Brain pericyte (primary cell): Measurements from ENCODE around the gene ZNF319.
"Not testable (repeated sequence)": the region's sequence is repeated elsewhere in the genome, so short reads cannot be mapped to it uniquely, and the experiment has no call there.

ENCODE experiments used
- DNase-seq: peaks from one replicate; pipeline ENCODE4 v3.0.0-alpha.2; 2012; ENCODE audit warnings: low read depth, low spot score

The ZNF319 gene

DNA sequence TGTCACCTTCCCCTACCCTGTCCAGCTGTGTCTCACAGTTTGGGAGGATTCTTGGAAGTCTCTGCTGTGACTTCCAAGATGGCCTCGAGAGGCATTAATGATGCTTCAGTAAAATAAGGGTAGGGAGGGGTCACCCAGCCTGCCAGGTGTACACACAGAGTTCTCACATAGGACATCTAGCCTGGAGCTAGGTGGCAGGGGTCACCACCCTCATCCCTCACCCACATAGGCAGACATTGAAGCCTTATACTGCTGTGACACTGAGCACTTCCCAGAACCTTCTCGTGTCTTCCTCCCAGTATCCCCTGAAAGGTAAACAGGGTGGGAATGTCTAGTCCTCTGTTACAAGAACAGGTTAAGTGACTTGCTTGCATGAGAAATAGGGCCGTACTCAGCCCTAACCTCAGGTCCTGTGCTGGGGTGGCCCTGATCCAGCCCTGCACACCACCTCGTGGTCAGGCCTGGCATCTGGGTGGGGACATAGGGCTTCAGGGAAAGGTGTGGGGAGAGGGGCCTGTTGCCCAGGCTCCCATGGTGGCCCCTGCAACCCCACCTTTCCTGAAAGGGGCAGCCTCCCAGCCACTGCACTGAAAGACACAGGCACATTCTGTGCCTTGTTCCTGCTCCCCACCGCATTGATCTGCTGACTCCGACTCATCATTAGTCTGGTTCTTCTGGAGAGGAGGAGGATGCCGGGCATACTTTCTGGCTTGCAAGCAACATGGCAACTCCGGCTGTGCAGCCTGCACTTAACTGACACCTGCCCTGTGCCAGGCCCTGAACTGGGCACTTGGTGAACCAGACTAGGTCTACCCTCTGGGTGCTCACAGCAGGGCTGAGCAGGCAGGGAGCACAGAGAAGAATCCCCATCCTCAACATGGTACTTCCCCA lies 21.4 kb upstream of the ZNF319 start:
- no peak for DNase-seq

DNA sequence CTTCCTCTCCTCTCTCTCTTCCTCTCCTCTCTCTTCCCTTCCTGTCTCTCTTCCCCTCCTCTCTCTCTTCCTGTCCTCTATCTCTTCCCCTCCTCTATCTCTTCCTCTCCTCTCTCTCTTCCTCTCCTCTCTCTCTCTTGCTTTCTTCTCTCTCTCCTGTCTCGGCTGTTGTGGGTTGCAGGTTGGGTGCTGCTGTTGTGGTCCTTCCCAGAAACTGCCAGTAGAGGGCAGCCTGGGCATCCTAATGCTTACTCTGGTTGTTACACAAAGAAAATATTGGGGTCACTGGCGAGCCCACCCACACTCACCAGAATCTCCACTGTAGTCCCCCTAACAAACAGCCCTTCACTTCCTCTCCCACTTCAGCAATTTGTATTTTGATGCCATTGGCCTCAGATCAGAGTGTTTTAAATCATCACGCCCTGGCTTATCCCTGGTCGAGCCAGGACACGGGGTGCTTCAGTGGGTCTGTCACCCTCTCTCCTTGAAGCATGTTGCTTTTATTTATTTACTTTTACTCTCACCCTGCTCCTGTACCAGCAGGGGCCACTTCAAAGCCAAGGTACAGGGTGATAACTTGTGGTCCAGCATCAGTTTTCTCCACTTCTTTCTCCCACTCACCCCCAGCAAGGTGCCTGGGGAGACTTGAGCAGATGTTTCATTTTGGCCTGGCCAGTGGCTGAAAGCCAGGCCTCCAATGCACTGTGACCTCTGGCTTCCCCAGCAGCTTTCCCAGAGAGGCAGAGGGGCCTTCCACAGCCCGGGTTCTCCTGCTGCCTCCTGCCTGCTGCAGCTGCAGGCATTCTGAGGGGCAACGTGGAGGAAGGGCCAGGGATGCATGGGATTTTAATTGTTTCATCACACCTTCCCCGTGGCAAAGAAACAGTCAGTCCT lies 20.4 kb upstream of the ZNF319 start:
- peak; percentile 46 for DNase-seq

DNA sequence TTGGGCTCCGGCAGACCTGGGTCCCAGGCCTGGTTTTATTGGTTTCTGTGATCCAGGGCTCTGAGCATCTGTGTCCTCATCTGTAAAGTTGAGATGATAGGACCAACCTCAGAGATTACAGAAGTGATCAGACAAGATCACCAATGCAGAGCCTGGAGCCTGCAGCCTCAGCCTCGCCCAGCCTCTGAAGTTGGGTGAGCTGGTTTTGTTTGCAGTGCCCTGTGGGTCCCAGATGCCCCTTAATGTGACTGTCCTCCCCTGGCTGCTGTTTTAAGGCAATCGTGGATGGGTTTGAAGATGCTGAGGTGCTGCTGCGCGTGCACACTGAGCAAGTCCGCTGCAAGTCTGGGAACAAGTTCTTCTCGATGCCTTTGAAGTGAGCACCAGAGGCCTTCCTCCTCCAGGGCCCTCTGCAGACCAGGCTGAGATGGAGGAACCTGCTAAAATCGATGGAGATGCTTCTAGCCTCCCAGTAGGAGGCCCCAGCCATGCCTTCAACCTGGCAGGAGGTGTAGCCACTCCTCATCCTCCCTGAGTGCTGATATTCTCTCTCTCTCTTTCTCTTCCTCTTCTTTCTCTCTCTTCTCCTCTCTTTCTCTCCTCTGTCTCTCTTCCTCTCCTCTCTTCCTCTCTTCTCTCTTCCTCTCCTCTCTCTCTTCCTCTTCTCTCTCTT lies 19.5 kb upstream of the ZNF319 start:
- DNase-seq: no peak

DNA sequence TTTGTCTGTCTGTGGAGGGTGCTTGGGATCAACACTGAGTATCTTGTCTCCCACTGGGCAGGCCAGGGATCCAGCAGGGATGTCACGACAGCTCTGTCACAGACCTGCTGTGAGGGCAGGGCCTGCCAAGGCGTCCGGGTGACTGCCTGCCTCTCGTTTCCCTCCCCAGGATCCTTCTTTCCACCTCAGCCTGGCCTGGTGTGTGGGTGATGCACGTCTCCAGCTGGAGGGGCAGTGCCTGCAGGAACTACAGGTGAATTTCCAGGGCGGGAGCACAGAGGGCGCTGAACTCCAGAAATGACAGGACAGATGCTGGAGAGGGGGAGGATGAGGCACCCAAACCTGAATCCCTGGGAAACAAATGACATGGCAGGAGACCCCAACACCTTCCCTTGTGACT lies 18.3 kb upstream of the ZNF319 start:
- no peak for DNase-seq

DNA sequence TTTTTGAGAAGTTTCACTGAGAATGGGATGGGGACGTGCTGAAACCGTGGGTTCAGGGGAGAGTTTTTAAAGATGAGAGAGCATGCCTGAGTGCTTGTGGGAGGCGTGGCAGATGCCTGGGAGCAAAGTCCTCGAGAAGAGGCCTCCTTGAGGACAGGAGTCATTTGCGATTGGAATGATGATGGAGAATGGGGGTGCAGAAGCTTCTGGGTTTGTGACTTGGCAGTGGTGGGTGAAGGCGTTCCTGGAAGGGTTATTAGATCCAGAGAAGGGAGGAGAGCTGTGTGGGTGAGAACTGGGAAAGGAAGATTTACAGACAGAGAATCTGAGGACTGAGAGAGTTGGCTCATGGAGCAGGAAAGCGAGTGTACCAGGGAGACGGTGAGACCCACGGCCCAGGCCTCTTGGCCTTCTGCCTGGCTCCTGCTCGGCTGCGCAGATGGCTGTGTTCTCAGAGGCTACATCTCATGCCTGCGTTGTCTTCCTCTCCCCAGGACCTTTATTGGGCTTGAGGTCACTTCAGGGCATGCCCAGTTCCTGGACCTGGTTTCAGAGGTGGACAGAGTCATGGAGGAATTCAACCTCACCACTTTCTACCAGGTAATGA lies 16.5 kb upstream of the ZNF319 start:
- DNase-seq: no peak

DNA sequence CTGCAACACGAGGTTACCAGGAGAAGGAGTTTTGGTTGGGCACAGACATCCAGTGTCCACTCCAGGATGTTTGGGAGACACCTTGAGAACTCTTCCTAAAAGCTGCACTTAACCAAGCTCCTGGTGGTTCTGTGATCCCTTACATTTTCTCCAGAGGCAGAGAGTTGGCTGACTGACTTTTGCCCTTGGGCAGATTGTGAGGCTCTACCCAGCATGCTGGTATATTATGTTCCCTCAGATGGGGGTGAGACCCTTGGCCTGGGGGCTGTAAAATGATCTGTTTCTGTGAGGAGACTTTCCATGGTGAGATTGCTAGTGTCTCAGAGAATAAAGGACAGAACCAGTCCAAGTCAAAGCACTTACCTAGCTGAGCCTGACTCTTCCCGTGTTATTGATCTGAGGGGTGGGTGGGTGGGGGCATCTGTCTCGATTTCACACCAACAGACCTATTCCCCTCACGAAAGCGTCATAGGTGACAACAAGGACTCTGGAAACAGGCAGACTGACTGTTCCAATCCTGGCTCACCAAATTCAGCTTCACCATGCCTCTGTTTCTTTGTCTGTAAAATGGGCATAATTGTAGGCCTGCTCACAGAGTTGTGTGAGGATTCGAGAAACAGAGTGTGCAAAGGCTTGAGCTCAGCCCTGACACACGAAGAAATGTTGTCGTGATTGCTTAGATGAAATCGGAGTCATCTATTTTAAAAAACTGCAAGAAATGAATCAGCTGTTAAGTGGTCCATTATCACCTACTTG lies 12.9 kb upstream of the ZNF319 start:
- no peak for DNase-seq

DNA sequence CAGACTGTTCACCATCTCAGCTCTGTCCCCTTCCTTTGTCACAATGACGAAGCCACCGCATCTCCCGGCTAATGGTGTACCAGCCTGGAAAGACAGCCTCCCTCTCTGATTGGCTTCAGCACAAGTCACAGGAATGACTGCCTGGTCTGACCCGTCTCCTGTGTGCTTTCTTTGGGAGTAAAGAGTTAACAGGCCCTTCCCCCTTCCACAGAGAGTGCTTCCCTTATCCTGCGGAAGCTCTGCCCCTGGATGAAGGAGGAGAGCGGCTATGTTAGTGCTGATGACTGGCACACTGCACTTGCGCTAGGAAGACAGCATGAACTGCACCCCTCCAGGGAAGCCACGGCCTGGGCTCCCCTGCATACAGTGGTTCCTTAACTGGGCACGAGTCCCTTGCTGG lies 12.0 kb upstream of the ZNF319 start:
- DNase-seq: no peak

DNA sequence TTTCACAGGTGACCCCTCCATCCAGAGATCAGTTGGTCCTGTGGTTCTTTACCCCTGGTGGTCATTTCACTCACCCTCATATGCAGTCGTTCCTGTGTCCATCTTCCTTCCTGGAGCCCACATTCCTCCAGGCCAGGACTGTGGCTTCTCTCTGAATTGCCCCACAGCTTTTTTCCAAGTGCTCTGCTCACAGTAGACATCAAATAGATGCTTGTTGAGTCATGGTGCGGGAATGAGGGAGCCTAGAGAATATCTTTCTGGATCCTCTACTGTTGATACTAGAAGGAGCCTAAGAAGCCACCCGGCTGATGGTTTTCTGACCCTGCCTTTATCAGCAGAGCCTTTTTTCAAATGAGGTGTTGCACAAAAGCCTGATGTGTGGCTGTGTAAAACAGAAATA lies 11.2 kb upstream of the ZNF319 start:
- DNase-seq: no peak

DNA sequence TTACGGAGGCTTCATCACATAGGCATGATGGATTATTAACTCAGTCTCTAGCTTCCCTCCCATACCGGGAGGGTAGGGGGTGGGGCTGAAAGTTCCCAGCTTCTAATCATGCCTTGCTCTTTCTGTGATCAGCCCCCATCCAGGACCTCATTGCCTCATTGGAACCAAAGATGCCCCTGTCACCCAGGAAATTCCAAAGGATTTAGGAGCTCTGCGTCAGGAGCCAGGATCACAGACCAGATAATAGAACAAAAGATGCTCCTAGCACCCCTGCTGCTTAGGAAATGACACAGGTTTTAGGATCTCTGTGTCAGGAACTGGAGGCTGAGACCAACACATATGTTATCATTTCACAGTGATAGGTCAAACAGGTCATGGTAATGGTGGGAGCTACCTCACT lies 10.4 kb upstream of the ZNF319 start:
- DNase-seq: no peak

DNA sequence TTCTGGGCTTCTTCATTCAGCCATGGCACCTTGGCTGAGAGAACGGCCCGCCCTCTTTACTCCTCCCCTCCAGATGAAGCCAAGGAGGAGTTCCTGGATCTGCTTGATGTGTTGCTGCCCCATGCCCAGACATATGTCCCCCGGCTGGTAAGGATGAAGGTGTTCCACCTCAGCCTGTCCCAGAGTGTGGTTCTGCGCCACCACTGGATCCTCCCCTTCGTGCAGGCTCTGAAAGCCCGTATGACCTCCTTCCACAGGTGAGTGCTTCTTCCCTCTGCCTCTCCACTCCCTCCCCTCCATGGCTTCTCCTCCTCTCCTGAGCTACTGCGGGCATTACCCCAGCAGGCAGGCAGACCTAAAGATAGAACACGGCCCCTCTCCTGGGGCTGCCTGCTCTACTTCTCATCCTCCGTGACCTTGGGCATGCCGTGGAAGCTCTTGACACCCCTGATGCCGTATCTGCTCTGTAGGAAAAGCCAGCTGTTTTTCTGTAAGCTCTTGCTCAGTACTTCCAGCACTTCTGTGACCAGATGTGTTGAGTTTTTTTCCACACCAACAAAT lies 9.5 kb upstream of the ZNF319 start:
- DNase-seq: no peak

DNA sequence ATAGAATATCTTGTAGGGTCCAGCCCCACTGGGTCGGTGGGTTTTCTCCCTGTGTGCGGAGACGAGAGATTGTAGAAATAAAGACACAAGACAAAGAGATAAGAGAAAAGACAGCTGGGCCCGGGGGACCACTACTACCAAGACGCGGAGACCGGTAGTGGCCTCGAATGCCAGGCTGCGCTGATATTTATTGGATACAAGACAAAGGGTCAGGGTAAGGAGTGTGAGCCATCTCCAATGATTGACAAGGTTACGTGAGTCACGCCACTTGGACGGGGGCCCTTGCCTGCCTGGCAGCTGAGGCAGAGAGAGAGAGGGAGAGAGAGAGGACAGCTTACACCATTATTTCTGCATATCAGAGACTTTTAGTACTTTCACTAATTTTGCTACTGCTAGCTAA lies 4.3 kb upstream of the ZNF319 start:
- not testable (repeated sequence) for DNase-seq

DNA sequence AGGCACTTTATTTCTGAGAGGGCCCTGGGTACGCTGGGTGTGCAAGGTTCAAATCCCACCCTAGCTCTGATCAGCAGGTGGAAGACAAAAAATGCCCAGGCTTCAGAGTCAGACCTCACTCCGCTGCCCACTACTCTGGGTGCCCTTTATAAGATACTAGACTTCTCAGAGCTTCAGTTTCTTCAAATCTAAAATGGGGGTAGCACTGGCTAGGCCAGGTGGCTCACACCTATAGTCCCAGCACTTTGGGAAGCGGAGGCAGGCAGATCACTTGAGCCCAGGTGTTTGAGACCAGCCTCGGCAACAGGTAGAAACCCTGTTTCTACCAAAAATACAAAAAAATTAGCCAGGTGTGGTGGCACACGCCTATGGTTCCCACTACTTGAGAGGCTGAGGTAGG lies 2.5 kb upstream of the ZNF319 start:
- no peak for DNase-seq

DNA sequence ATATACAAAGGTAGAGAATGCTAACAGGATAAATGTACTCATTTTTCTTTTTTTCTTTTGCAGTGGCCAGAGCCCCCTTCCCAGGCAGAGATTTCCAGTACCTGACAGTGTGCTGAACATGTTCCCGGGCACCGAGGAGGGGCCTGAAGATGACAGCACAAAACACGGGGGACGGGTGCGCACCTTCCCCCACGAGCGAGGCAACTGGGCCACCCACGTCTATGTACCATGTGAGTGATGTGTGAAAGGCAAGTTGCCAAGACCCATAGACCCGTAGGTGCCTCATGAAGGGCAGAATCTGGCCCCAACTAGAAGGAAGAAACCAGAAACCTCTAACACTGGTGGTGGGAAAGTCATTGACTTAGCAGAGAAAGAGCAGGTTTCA lies 1.9 kb upstream of the ZNF319 start:
- DNase-seq: no peak

DNA sequence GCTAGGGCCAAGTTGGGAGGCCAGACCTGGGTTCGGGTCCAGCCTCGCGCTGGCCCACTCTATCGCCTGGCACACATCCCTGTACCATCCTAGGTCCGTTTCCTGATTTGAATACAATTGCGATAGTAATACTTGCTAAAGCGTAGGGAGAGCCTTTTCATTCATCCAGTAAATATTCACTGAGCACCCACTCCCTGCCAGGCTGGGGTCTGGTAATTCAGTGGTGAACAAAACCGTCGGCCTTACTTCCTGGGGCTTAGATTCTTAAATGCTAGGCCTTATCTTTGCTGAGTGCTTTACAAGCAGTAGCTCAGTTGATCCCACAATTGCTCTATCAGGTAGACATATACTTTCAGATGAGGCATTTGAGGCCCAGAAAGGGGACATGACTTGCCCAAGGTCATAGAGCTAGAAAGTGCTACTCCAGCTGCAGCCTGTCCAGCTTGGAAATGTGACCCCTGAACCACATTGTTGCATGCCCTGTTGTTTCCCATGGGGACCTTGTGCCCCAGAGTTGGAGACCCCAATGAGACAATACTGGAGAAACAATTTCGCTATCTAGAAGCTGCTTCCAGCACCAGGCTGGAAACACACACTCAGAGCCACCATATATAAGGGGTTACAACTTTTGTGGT lies 1.4 kb upstream of the ZNF319 start:
- no peak for DNase-seq

DNA sequence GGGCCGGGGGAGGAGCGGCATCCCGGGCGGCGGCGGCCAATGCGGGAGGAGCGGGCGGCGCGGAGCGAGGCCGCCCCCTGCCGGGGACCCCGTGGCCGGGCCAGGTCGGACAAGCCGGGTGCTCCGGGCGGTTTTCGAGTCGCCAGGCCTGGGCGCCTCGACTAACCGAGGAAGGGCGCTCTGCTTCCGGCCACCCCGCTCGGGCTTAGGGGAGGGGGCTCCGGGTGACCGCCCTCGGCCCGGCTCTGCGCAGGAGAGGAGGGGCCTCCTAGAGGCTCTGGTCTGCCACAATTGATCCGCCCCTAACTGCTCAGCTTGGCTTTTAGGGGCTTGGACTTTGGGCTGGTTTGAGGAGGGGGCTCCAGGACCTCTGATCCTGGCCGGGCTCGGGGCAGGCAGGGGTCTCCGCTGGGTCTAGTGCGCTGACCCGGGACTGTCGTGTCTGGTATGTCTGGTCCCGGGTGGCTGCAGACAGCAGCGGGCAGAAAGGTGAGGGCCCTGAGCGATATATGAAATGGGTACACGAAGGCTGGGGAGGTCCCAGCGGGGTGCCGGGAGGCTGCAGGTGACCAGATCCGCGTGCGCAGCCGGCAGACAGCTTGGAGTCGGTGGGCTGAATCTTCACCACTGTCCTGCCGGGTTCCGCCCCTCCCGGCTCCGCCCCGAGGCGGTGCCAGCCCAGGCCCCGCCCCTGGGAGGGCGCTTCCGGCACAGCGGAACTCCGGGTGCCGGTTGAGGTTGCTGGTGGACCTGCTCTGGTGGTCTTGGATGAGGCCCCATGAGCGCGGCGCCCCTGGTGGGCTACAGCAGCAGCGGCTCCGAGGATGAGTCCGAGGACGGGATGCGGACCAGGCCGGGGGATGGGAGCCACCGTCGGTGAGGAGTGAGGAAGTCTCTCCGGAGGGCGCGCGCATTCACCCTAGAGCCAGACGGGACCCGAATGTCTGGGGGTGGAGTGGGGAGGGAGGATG lies 519 bp upstream of the ZNF319 start, which contains the start of gene USB1:
USB1 (plus strand) TSS at position 702 of the 971 bp plus-strand sequence; CDS start at position 779, 77 bp downstream.
- DNase-seq: peak; percentile 41

DNA sequence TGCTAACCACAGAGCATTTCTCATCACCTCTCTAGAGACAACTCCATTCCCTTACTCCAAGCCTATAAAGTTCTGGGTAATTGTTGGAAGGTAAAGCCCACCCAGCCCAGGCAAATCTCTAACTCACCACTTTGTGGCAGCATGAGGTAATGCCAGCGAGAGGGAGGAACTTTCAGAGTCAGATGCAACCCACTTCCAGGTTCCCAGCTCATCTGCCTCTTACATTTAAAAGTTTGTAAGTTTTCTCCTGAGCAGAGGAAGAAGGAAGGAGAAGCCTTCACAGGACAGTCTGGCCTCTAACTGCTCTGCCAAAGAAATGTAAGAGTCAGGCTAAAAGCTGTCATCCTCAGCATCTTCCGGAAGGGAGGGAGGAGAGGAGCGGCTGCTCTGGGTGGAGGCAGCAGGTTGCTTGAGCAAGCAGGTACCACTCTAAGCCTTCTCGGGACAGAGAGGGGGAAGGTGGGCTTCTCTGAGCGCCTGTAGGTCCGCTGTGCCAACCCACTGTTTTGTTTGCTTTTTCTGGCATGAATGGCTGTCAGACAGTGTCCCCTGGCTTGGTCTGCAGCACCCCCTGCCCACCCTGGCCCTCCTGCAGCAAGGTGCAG lies 1.0 kb downstream of the ZNF319 start:
- no peak for DNase-seq

DNA sequence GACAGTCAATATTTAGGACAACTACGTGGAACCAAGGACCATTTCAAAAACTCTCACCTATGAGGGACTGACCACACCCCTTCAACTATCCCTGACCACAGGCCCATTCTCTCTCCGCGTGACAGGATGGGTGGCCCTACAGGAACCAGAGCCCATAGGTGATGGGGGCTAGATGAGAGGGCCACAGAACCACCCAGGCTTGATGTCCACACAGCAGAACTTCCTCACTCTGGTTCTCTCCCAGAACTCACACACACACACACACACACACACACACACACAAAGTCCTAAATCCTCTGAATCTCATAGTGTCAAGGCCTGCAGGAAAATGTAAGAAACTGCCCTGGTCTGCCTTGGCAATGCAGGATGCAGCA lies 1.5 kb downstream of the ZNF319 start:
- DNase-seq: no peak

DNA sequence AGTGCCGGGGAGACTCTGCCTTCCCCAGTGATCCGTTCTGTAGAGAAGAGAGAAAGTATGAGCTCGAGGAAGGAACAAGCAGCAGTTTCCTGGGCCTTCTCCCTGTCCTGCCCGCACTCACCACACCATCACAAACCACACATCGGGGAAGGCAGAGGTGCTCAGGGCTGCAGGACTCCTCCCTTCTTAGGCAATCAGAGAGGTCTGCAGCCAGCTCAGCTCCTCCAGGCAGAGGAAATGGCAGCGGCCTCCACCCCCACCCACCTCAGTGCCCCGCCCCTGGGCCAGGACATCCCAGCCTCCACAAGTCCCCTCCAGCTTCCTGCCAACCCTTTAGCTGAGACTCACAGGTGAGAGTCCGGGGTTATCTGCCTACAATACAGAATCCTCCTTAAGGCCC lies 2.0 kb downstream of the ZNF319 start:
- DNase-seq: no peak
